Esophagus squamous epithelium (tissue), 4 donors: ENCODE data around the gene LEUTX.

Experiments used
- POLR2A ChIP-seq, 4 donors: fragments of 450-650 bp; IDR thresholded peaks; one replicate each; pipeline ENCODE4 v1.6.1; 2017; ENCODE audit warnings: antibody characterized with exemption in 4 of 4, mild to moderate bottlenecking in 4 of 4, moderate library complexity in 3 of 4
- TF ChIP-seq, protein P1 (sequence below), 6 experiments: fragments of 450-650 bp in 4 of 6; fragments of 200-600 bp in 2 of 6; sonication (generic) in 2 of 6; IDR thresholded peaks; one replicate each; pipeline ENCODE4 v1.5.1; 2016 to 2019; ENCODE audit warnings: antibody characterized with exemption in 6 of 6, mild to moderate bottlenecking in 4 of 6, moderate library complexity in 4 of 6

DNA sequence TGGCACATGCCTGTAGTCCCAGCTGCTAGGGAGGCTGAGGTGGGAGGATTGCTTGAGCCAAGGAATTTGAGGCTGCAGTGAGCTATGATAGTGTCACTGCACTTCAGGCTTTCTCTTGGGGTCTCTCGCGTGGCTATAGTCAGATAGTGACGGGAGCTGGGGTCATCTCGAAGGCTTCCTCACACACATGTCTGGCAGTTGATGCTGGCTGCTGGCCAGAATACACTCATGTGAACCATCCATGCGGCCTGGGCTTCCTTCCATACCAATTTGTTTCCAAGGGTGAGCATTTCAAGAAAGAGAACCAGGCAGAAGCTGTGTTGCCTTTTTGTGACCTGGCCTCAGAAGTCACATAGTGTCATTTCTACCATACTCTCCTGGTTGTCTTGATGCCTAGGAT lies 26.4 kb downstream of the LEUTX start:
- TF ChIP-seq, protein P1, sequence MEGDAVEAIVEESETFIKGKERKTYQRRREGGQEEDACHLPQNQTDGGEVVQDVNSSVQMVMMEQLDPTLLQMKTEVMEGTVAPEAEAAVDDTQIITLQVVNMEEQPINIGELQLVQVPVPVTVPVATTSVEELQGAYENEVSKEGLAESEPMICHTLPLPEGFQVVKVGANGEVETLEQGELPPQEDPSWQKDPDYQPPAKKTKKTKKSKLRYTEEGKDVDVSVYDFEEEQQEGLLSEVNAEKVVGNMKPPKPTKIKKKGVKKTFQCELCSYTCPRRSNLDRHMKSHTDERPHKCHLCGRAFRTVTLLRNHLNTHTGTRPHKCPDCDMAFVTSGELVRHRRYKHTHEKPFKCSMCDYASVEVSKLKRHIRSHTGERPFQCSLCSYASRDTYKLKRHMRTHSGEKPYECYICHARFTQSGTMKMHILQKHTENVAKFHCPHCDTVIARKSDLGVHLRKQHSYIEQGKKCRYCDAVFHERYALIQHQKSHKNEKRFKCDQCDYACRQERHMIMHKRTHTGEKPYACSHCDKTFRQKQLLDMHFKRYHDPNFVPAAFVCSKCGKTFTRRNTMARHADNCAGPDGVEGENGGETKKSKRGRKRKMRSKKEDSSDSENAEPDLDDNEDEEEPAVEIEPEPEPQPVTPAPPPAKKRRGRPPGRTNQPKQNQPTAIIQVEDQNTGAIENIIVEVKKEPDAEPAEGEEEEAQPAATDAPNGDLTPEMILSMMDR (IDR thresholded peaks at IDR 0.05): no peak
- no peak for TF ChIP-seq POLR2A (IDR thresholded peaks at IDR 0.05)
